Hepatocyte (in vitro differentiated cells): Measurements from ENCODE around the gene SGSM2. TPM values are rescaled to one million over a fixed set of nuclear protein-coding genes. Genes with fewer than 3 reads are reported as not detected.

Experiments used
- DNase-seq: peaks from one replicate; pipeline ENCODE4 v3.0.0-alpha.2; 2016; ENCODE audit warnings: low spot score
- H2AFZ ChIP-seq: fragments of 200-600 bp; sonication (generic); 2 replicates; pipeline ENCODE4 v1.6.0; 2016; ENCODE audit warnings: antibody characterized with exemption, mild to moderate bottlenecking
- H3K27ac ChIP-seq: fragments of 200-600 bp; sonication (generic); 2 replicates; pipeline ENCODE4 v1.5.1; 2016; ENCODE audit warnings: mild to moderate bottlenecking
- H3K27me3 ChIP-seq: fragments of 200-600 bp; sonication (generic); 2 replicates; pipeline ENCODE4 v1.6.1; 2016
- H3K36me3 ChIP-seq: fragments of 200-600 bp; sonication (generic); replicated peaks from 2 replicates; pipeline ENCODE4 v1.5.1; 2016; ENCODE audit warnings: low read depth; ENCODE audit not compliant: insufficient read depth
- H3K4me1 ChIP-seq: fragments of 200-600 bp; sonication (generic); 2 replicates; pipeline ENCODE4 v1.5.1; 2016; ENCODE audit warnings: mild to moderate bottlenecking, moderate library complexity; ENCODE audit not compliant: insufficient read depth
- H3K4me2 ChIP-seq: fragments of 200-600 bp; sonication (generic); 2 replicates; pipeline ENCODE4 v1.6.0; 2016
- H3K4me3 ChIP-seq: fragments of 200-600 bp; sonication (generic); 2 replicates; pipeline ENCODE4 v1.5.1; 2016; ENCODE audit warnings: mild to moderate bottlenecking
- H3K79me2 ChIP-seq: fragments of 200-600 bp; sonication (generic); 2 replicates; pipeline ENCODE4 v1.6.0; 2017; ENCODE audit warnings: mild to moderate bottlenecking
- H3K9me2 ChIP-seq: fragments of 200-600 bp; sonication (generic); replicated peaks from 2 replicates; pipeline ENCODE4 v1.6.0; 2017; ENCODE audit warnings: mild to moderate bottlenecking; ENCODE audit not compliant: insufficient read depth
- H3K9me3 ChIP-seq: fragments of 200-600 bp; sonication (generic); 2 replicates; pipeline ENCODE4 v1.5.1; 2016; ENCODE audit warnings: low read depth, mild to moderate bottlenecking
- H4K20me1 ChIP-seq: fragments of 200-600 bp; sonication (generic); 2 replicates; pipeline ENCODE4 v1.6.0; 2016; ENCODE audit warnings: mild to moderate bottlenecking; ENCODE audit not compliant: insufficient read depth, poor library complexity, severe bottlenecking
- EZH2phosphoT487 ChIP-seq: fragments of 200-600 bp; sonication (generic); IDR thresholded peaks from one replicate; pipeline ENCODE4 v1.6.1; 2018; ENCODE audit warnings: antibody characterized with exemption, mild to moderate bottlenecking, low read depth, moderate library complexity; ENCODE audit not compliant: unreplicated experiment, severe bottlenecking
- WGBS: methylation state at CpG from one replicate; pipeline ENCODE4 v1.1.6; 2016; ENCODE audit warnings: low lambda C conversion rate; ENCODE audit errors: missing lambda C conversion rate; 5-methylcytosine and 5-hydroxymethylcytosine counted together
- polyA plus RNA-seq: library from polyadenylated mRNA; unstranded; fragments of >200 nt; fragmentation: Nextera tagmentation; extraction: Ambion mirVana; gene quantifications from 2 replicates; pipeline ENCODE4 v1.2.1, GENCODE V29; 2016
- small RNA-seq: library from RNA; depleted of rRNA; stranded (forward); fragments of <200 nt; gene quantifications from one replicate; pipeline ENCODE3, GENCODE V24; 2014
- total RNA-seq: library from RNA; depleted of rRNA; stranded (reverse); fragments of >200 nt; gene quantifications from 2 replicates; pipeline ENCODE4 v1.2.3, GENCODE V29; 2014
- TF ChIP-seq, protein P1 (sequence below): fragments of 200-600 bp; sonication (generic); IDR thresholded peaks from 2 replicates; pipeline ENCODE4 v1.5.1; 2016; ENCODE audit warnings: antibody characterized with exemption, mild to moderate bottlenecking; ENCODE audit not compliant: poor library complexity

SGSM2 gene
- total and polyA plus RNA-seq, 2 experiments from 2014 or later = 22.2 to 34.9 TPM

DNA sequence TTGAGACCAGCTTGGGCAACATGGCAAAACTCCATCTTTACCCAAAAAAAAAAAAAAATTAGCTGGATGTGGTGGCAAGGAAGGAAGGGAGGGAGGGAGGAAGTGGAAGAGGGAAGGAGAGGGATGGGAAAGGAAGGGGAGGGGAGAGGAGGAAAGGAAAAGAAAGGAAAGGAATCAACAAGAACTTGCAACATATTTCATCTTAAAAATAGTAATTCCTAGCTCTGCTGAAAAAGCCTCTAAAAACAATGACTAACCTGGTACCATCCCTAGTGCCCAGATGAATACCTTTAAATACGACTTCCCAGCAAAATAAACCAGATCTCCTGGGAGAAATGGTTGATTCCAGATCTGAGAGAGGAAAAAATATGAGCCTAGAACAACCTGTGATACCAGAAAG is 90.6 kb downstream of the SGSM2 start:
- Histone ChIP-seq H4K20me1 (no peaks in the 10 kb centered on the region), H3K4me3 (no peak overlapping the region), H3K36me3 (no peaks in the 10 kb centered on the region), H3K4me2 (no peak overlapping the region), H3K9me3 (no peaks in the 10 kb centered on the region), H3K27ac (no peak overlapping the region), H3K9me2 (no peaks in the 10 kb centered on the region), H3K4me1 (no peaks in the 10 kb centered on the region), H2AFZ (no peak overlapping the region), H3K27me3 (no peaks in the 10 kb centered on the region), H3K79me2 (no peaks in the 10 kb centered on the region)
- no peak for TF ChIP-seq EZH2phosphoT487
- TF ChIP-seq, protein P1, sequence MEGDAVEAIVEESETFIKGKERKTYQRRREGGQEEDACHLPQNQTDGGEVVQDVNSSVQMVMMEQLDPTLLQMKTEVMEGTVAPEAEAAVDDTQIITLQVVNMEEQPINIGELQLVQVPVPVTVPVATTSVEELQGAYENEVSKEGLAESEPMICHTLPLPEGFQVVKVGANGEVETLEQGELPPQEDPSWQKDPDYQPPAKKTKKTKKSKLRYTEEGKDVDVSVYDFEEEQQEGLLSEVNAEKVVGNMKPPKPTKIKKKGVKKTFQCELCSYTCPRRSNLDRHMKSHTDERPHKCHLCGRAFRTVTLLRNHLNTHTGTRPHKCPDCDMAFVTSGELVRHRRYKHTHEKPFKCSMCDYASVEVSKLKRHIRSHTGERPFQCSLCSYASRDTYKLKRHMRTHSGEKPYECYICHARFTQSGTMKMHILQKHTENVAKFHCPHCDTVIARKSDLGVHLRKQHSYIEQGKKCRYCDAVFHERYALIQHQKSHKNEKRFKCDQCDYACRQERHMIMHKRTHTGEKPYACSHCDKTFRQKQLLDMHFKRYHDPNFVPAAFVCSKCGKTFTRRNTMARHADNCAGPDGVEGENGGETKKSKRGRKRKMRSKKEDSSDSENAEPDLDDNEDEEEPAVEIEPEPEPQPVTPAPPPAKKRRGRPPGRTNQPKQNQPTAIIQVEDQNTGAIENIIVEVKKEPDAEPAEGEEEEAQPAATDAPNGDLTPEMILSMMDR = no peak
- WGBS = 97% methylated on average over 1 of the region's 1 CpG
- DNase-seq = no peak

Small RNAs within 50 kb of the gene (small RNA-seq; reads per million reads assigned to genes)
- gene AC006435.3 = not detected
- not detected for gene AC006435.4
- 2,160 reads per million, percentile 99 among the genes with 10 or more reads in this experiment for gene SNORD91A
- gene SNORD91B = 378 reads per million, percentile 99 among the genes with 10 or more reads in this experiment

Other genes starting within 250 kb of the SGSM2 start
- 8.5 and 19.9 TPM in 2 replicates for gene SMG6, start 33.7 kb upstream of the SGSM2 start, total RNA-seq
- 11.9 and 12.1 TPM in 2 replicates for gene SMG6, start 33.7 kb upstream of the SGSM2 start, polyA plus RNA-seq
- 16.0 and 27.7 TPM in 2 replicates for gene SRR, start 33.6 kb upstream of the SGSM2 start, total RNA-seq
- gene SRR, start 33.6 kb upstream of the SGSM2 start, polyA plus RNA-seq = 7.8 and 11.2 TPM in 2 replicates
- 21.2 and 28.9 TPM in 2 replicates for gene TSR1, start 1.0 kb upstream of the SGSM2 start, total RNA-seq
- gene TSR1, start 1.0 kb upstream of the SGSM2 start, polyA plus RNA-seq = 20.6 and 22.0 TPM in 2 replicates
- gene MNT, start 63.6 kb downstream of the SGSM2 start, total RNA-seq = 4.9 and 11.2 TPM in 2 replicates
- gene MNT, start 63.6 kb downstream of the SGSM2 start, polyA plus RNA-seq = 8.9 and 9.9 TPM in 2 replicates
- 14.3 and 19.3 TPM in 2 replicates for gene METTL16, start 174.4 kb downstream of the SGSM2 start, total RNA-seq
- gene METTL16, start 174.4 kb downstream of the SGSM2 start, polyA plus RNA-seq = 14.7 and 18.4 TPM in 2 replicates